Activated CD8-positive, alpha-beta memory T cell treated with anti-CD3 and anti-CD28 coated beads, Interleukin-2, amount 50 U/mL, for 24 hours (primary cell): Measurements from ENCODE around the gene ZNF507.
"Not testable (repeated sequence)": the region's sequence is repeated elsewhere in the genome, so short reads cannot be mapped to it uniquely, and the experiment has no call there.

Experiments used
- DNase-seq: peaks from one replicate; pipeline ENCODE4 v3.0.0-alpha.2; 2020; ENCODE audit errors: extremely low read depth

Gene ZNF507

GRCh38 chr19:32415246-32415645 is 69.8 kb downstream of the ZNF507 start:
- no peak for DNase-seq

GRCh38 chr19:32415669-32416068 is 70.3 kb downstream of the ZNF507 start:
- DNase-seq: no peak

- no peak for DNase-seq
Observed at GRCh38 chr19:32416749-32417456, 71.5 kb downstream of the ZNF507 start.

GRCh38 chr19:32418155-32418554 is 72.7 kb downstream of the ZNF507 start:
- DNase-seq: no peak

GRCh38 chr19:32421589-32422361 is 76.4 kb downstream of the ZNF507 start:
- no peak for DNase-seq

GRCh38 chr19:32422435-32422834 is 77.0 kb downstream of the ZNF507 start:
- no peak for DNase-seq

GRCh38 chr19:32423944-32424343 is 78.5 kb downstream of the ZNF507 start:
- not testable (repeated sequence) for DNase-seq

- no peak for DNase-seq
Observed at GRCh38 chr19:32427536-32427935, 82.1 kb downstream of the ZNF507 start.

GRCh38 chr19:32436692-32437091 is 91.3 kb downstream of the ZNF507 start:
- DNase-seq: no peak

- no peak for DNase-seq
Observed at GRCh38 chr19:32437096-32437495, 91.7 kb downstream of the ZNF507 start.
